HG03039 (cell line): ENCODE results near the gene HAPLN1.
A peak's percentile ranks its signal among the peaks of the same experiment; 100 is the strongest.

Experiments used
- ATAC-seq: cut with Tn5 transposase; IDR thresholded peaks from one replicate; pipeline ENCODE4 v1.9.1; 2021; ENCODE audit warnings: mild to moderate bottlenecking, moderate library complexity; ENCODE audit not compliant: unreplicated experiment

HAPLN1 gene

GRCh38 chr5:83718195-83718825 is 2.3 kb downstream of the HAPLN1 start:
- ATAC-seq, result peak; percentile 69

GRCh38 chr5:83715236-83716065 is 5.2 kb downstream of the HAPLN1 start:
- ATAC-seq, result no peak

GRCh38 chr5:83714810-83715209 is 5.8 kb downstream of the HAPLN1 start:
- no peak for ATAC-seq

- ATAC-seq, result peak; percentile 63
These were observed 8.6 kb downstream of the HAPLN1 start for GRCh38 chr5:83711982-83712601.

- no peak for ATAC-seq
These were observed 10.7 kb downstream of the HAPLN1 start for GRCh38 chr5:83709973-83710372.

GRCh38 chr5:83708170-83708569 is 12.5 kb downstream of the HAPLN1 start:
- ATAC-seq, result no peak

- ATAC-seq, result peak; percentile 49
These were observed 17.6 kb downstream of the HAPLN1 start for GRCh38 chr5:83703059-83703458.

GRCh38 chr5:83701886-83702285 is 18.8 kb downstream of the HAPLN1 start:
- no peak for ATAC-seq

- no peak for ATAC-seq
These were observed 30.8 kb downstream of the HAPLN1 start for GRCh38 chr5:83689881-83690280.

- no peak for ATAC-seq
These were observed 32.4 kb downstream of the HAPLN1 start for GRCh38 chr5:83688281-83688680.

- no peak for ATAC-seq
These were observed 33.5 kb downstream of the HAPLN1 start for GRCh38 chr5:83687124-83687619.

- no peak for ATAC-seq
These were observed 34.4 kb downstream of the HAPLN1 start for GRCh38 chr5:83686251-83686650.

GRCh38 chr5:83683836-83684235 is 36.8 kb downstream of the HAPLN1 start:
- ATAC-seq, result no peak

GRCh38 chr5:83672646-83673045 is 48.0 kb downstream of the HAPLN1 start:
- no peak for ATAC-seq

- no peak for ATAC-seq
These were observed 48.5 kb downstream of the HAPLN1 start for GRCh38 chr5:83672158-83672557.

GRCh38 chr5:83665631-83666030 is 55.0 kb downstream of the HAPLN1 start:
- no peak for ATAC-seq

- no peak for ATAC-seq
These were observed 58.1 kb downstream of the HAPLN1 start for GRCh38 chr5:83662558-83662957.

GRCh38 chr5:83657807-83658525 is 62.7 kb downstream of the HAPLN1 start:
- ATAC-seq, result no peak

- ATAC-seq, result no peak
These were observed 66.1 kb downstream of the HAPLN1 start for GRCh38 chr5:83654427-83654994.

- peak; percentile 89 for ATAC-seq
These were observed 67.0 kb downstream of the HAPLN1 start for GRCh38 chr5:83653669-83654068.

GRCh38 chr5:83645936-83646335 is 74.7 kb downstream of the HAPLN1 start:
- ATAC-seq, result no peak
